Endothelial cell (in vitro differentiated cells): Measurements from ENCODE around the gene ARL3. TPM values are rescaled to one million over a fixed set of nuclear protein-coding genes. Genes with fewer than 3 reads are reported as not detected.

ENCODE experiments used
- DNase-seq: peaks from one replicate; pipeline ENCODE4 v3.0.0; 2021; ENCODE audit warnings: low spot score
- H3K27ac Mint-ChIP-seq: one replicate; pipeline ENCODE4 v1.8.0; 2021; ENCODE audit warnings: mixed read lengths, inconsistent platforms; ENCODE audit not compliant: unreplicated experiment
- H3K27me3 Mint-ChIP-seq: one replicate; pipeline ENCODE4 v1.8.0; 2021; ENCODE audit warnings: mild to moderate bottlenecking, moderate library complexity, mixed read lengths, inconsistent platforms; ENCODE audit not compliant: unreplicated experiment
- H3K36me3 Mint-ChIP-seq: one replicate; pipeline ENCODE4 v1.8.0; 2021; ENCODE audit warnings: mild to moderate bottlenecking, low read depth, mixed read lengths, inconsistent platforms; ENCODE audit not compliant: unreplicated experiment
- H3K4me1 Mint-ChIP-seq: one replicate; pipeline ENCODE4 v1.8.0; 2021; ENCODE audit warnings: mild to moderate bottlenecking, mixed read lengths, inconsistent platforms; ENCODE audit not compliant: unreplicated experiment
- H3K4me3 Mint-ChIP-seq: one replicate; pipeline ENCODE4 v1.8.0; 2021; ENCODE audit warnings: mild to moderate bottlenecking, mixed read lengths, inconsistent platforms; ENCODE audit not compliant: unreplicated experiment
- H3K9me3 Mint-ChIP-seq: one replicate; pipeline ENCODE4 v1.8.0; 2021; ENCODE audit warnings: mixed read lengths, inconsistent platforms; ENCODE audit not compliant: unreplicated experiment
- CTCF ChIP-seq: fragments of 200-600 bp; sonication (generic); IDR thresholded peaks from one replicate; pipeline ENCODE4 v1.5.0; 2021; ENCODE audit warnings: antibody characterized with exemption; ENCODE audit not compliant: unreplicated experiment
- total RNA-seq: library from RNA; stranded (reverse); fragmentation: NEBNext Ultra II Directional; extraction: Animal tissue kit (Norgen Biotek cat#: 25700); gene quantifications from one replicate; pipeline ENCODE4 v1.2.1, GENCODE V29; 2021; ENCODE audit not compliant: unreplicated experiment

Gene ARL3
- total RNA-seq, 1 donor from 2014 or later, result 9.0 TPM

- H3K36me3 Mint-ChIP-seq, result no peaks in the 10 kb centered on the region
- no peaks in the 10 kb centered on the region for H3K9me3 Mint-ChIP-seq
- H3K4me3 Mint-ChIP-seq, result peak overlapping the region; percentile 47
- peak overlapping the region; percentile 67 for H3K27ac Mint-ChIP-seq
- DNase-seq, result no peak
- no peak for TF ChIP-seq CTCF
- peaks cover 12% of the 10 kb centered on the region for H3K27me3 Mint-ChIP-seq
- peaks cover 48% of the 10 kb centered on the region for H3K4me1 Mint-ChIP-seq
Observed at GRCh38 chr10:102675666-102676533, 38.3 kb downstream of the ARL3 start.

GRCh38 chr10:102675011-102675665 is 39.1 kb downstream of the ARL3 start:
- Mint-ChIP-seq H3K4me3 (no peak overlapping the region), H3K27me3 (peaks cover 11% of the 10 kb centered on the region), H3K27ac (no peak overlapping the region), H3K36me3 (no peaks in the 10 kb centered on the region), H3K9me3 (no peaks in the 10 kb centered on the region), H3K4me1 (peaks cover 48% of the 10 kb centered on the region)
- TF ChIP-seq CTCF, result no peak
- no peak for DNase-seq

- no peak overlapping the region for H3K4me3 Mint-ChIP-seq
- no peak for TF ChIP-seq CTCF
- H3K27me3 Mint-ChIP-seq, result peaks cover 10% of the 10 kb centered on the region
- no peaks in the 10 kb centered on the region for H3K36me3 Mint-ChIP-seq
- peaks cover 48% of the 10 kb centered on the region for H3K4me1 Mint-ChIP-seq
- no peak for DNase-seq
- no peak overlapping the region for H3K27ac Mint-ChIP-seq
- no peaks in the 10 kb centered on the region for H3K9me3 Mint-ChIP-seq
Observed at GRCh38 chr10:102674566-102674965, 39.6 kb downstream of the ARL3 start.

- Mint-ChIP-seq H3K36me3 (no peaks in the 10 kb centered on the region), H3K27me3 (peaks cover 10% of the 10 kb centered on the region), H3K27ac (peak overlapping the region; percentile 76), H3K4me3 (peak overlapping the region; percentile 22), H3K4me1 (peaks cover 46% of the 10 kb centered on the region), H3K9me3 (no peaks in the 10 kb centered on the region)
- DNase-seq, result no peak
- TF ChIP-seq CTCF, result no peak
Observed at GRCh38 chr10:102673819-102674511, 40.2 kb downstream of the ARL3 start.
